Sigmoid colon (tissue), 4 donors: ENCODE results near the gene BACH1.

Experiments used
- CTCF ChIP-seq, 4 experiments: fragments of 450-650 bp in 3 of 4; fragments of 200-600 bp in 1 of 4; IDR thresholded peaks; one replicate each; pipeline ENCODE4 v1.5.1; 2016 to 2019; ENCODE audit warnings: antibody characterized with exemption in 4 of 4, mild to moderate bottlenecking in 3 of 4, moderate library complexity in 2 of 4
- EP300 ChIP-seq, 4 donors: sonication (generic); formaldehyde crosslinking; IDR thresholded peaks; one replicate each; pipeline ENCODE4 v1.6.1; 2017; ENCODE audit warnings: antibody characterized with exemption in 4 of 4
- POLR2A ChIP-seq, 2 donors: fragments of 450-650 bp; IDR thresholded peaks; one replicate each; pipeline ENCODE4 v1.6.1; 2016; ENCODE audit warnings: antibody characterized with exemption in 2 of 2, mild to moderate bottlenecking in 2 of 2, moderate library complexity in 2 of 2
- POLR2AphosphoS5 ChIP-seq, 4 donors: sonication (generic); formaldehyde crosslinking; IDR thresholded peaks; one replicate each; pipeline ENCODE4 v1.6.1; 2017; ENCODE audit warnings: antibody characterized with exemption in 4 of 4

GRCh38 chr21:29299916-29300806 lies 1.4 kb downstream of the BACH1 start:
- TF ChIP-seq POLR2AphosphoS5 (IDR thresholded peaks at IDR 0.05) (no peak), CTCF (IDR thresholded peaks at IDR 0.05) (no peak), POLR2A (IDR thresholded peaks at IDR 0.05) (no peak), EP300 (IDR thresholded peaks at IDR 0.05) (no peak)
